22Rv1 (cell line): Measurements from ENCODE around the gene OR6M1.

Experiments
- ZFX ChIP-seq: fragments of 450-650 bp; IDR thresholded peaks from 2 replicates; pipeline ENCODE4 v1.6.1; 2017; ENCODE audit warnings: antibody characterized with exemption, borderline replicate concordance
- TF ChIP-seq, protein P1 (sequence below): fragments of 450-650 bp; IDR thresholded peaks from 2 replicates; pipeline ENCODE4 v1.5.1; 2017; ENCODE audit warnings: mild to moderate bottlenecking

DNA sequence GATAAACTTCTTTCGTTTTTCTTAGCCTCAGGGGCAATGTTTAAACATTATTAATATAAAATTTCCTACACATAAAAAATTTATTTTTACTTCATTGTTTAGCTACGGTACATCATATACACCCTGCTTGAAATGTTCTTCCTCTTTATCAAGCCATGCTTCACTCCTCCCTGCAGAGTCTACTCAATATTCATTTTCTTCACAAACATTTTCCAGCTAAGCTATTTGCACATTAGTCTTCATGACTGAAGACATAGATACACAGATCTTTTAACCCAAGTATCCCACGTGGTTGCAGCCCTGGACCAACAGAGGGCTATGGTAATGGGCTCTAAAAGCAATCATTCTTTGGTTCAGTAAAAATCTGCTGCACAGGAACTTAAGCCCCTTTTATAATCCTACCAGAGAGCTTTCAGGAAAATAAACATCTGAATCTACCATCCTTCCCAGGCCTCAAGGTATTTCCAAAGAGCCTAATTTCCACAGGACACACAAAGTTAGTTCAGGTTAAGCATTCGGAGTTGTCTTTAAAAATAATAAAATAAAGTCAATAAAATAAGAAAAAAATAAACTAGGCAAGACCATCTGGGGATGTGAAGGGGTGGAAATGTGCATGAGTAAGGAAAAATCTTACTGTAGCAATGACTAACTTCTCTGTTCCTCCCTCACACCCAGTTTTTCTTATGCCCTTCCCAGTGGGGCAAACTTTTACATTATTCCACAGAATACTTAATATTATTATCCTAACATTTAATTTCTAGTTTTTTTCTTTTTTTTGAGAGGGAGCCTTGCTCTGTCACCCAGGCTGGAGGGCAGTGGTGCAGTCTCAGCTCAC is 30.2 kb downstream of the OR6M1 start:
- TF ChIP-seq, protein P1, sequence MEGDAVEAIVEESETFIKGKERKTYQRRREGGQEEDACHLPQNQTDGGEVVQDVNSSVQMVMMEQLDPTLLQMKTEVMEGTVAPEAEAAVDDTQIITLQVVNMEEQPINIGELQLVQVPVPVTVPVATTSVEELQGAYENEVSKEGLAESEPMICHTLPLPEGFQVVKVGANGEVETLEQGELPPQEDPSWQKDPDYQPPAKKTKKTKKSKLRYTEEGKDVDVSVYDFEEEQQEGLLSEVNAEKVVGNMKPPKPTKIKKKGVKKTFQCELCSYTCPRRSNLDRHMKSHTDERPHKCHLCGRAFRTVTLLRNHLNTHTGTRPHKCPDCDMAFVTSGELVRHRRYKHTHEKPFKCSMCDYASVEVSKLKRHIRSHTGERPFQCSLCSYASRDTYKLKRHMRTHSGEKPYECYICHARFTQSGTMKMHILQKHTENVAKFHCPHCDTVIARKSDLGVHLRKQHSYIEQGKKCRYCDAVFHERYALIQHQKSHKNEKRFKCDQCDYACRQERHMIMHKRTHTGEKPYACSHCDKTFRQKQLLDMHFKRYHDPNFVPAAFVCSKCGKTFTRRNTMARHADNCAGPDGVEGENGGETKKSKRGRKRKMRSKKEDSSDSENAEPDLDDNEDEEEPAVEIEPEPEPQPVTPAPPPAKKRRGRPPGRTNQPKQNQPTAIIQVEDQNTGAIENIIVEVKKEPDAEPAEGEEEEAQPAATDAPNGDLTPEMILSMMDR = no peak
- TF ChIP-seq ZFX = no peak
